Measurements from ENCODE around the gene KIF23. TPM values are rescaled to one million over a fixed set of nuclear protein-coding genes. Genes with fewer than 3 reads are reported as not detected.

The KIF23 gene
- total RNA-seq, 1 donor from 2014 or later, result 1.5 TPM

DNA sequence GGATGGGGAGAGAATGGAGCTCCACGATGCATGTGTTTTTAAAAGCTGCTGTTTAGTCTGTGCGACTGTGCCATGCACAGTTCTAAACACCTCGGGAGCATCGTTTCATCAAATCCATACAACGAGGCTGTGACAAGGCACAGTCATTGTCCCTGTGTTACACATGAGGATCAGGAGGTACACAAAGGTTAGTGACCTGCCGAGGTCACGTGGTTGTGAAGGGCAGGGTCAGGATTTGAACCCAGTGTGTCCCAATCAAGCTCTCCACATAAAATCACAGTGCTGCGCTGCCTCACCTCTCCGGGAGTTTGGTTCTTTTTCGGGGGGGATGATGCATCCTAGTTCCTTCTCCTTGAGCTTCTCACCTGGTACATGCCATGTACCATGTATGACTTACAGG, 18.7 kb upstream of the KIF23 start:
- TF ChIP-seq, protein P1, sequence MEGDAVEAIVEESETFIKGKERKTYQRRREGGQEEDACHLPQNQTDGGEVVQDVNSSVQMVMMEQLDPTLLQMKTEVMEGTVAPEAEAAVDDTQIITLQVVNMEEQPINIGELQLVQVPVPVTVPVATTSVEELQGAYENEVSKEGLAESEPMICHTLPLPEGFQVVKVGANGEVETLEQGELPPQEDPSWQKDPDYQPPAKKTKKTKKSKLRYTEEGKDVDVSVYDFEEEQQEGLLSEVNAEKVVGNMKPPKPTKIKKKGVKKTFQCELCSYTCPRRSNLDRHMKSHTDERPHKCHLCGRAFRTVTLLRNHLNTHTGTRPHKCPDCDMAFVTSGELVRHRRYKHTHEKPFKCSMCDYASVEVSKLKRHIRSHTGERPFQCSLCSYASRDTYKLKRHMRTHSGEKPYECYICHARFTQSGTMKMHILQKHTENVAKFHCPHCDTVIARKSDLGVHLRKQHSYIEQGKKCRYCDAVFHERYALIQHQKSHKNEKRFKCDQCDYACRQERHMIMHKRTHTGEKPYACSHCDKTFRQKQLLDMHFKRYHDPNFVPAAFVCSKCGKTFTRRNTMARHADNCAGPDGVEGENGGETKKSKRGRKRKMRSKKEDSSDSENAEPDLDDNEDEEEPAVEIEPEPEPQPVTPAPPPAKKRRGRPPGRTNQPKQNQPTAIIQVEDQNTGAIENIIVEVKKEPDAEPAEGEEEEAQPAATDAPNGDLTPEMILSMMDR (IDR thresholded peaks at IDR 0.05), result no peak
- CTCF ChIA-PET, result interaction anchor here (1.4 to 2.5 kb wide), 3 partner anchors 11 to 338 kb away, joined by 4 to 7 read pairs (median 7); no protein-coding TSS in a partner anchor
- H3K27ac Mint-ChIP-seq, result no peak overlapping the region

DNA sequence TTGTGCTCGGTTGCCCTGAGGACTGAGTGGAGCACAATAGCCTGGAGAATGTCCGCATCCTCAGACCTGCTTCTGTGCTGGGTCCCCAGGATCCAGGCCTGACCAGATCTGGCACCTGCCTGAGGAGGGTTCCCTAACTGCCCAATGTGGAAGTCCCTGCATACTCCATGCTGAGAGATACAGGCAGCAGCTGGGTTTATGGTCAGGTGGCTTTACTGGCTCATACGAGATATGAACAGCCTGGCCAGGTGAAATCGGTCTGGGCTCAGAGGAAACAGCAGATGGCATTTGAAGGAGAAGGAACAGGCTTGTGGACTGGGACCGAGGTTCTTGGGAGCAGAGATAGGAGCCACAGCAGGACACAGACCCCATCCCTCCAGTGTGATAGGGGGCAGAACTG, 18.2 kb upstream of the KIF23 start:
- ChIA-PET CTCF (interaction anchor here (1.4 kb wide), 1 partner anchor 11 kb away, joined by 4 read pairs; no protein-coding TSS in a partner anchor), POLR2A (no interaction called here)
- no peaks in the 10 kb centered on the region for H3K36me3 Mint-ChIP-seq (ENCODE audit: low read depth)
- TF ChIP-seq, protein P1 (IDR thresholded peaks at IDR 0.05), result no peak
- H3K4me1 Mint-ChIP-seq, result peaks cover 7% of the 10 kb centered on the region
- H3K9me3 Mint-ChIP-seq, result no peaks in the 10 kb centered on the region
- H3K27ac Mint-ChIP-seq, result no peak overlapping the region
- no peak overlapping the region for H3K4me3 Mint-ChIP-seq
- DNase-seq (no peak), ATAC-seq (ENCODE audit: low read depth) (no peak)
- intact Hi-C loops (cut with micrococcal nuclease), result loop anchor here (2.0 to 10.0 kb wide), 2 partner anchors 19 to 841 kb away; partner anchors contain the start of gene KIF23
- peaks cover 6% of the 10 kb centered on the region for H3K27me3 Mint-ChIP-seq

More for the DNA sequence above, 18.7 kb upstream of the KIF23 start:
- H3K4me1 Mint-ChIP-seq, result peaks cover 7% of the 10 kb centered on the region
- H3K36me3 Mint-ChIP-seq (ENCODE audit: low read depth), result no peaks in the 10 kb centered on the region
- DNase-seq (no peak), ATAC-seq (ENCODE audit: low read depth) (no peak)
- POLR2A ChIA-PET, result no interaction called here
- intact Hi-C loops (cut with micrococcal nuclease), result loop anchor here (2.0 to 10.0 kb wide), 2 partner anchors 19 to 841 kb away; partner anchors contain the start of gene KIF23
- H3K9me3 Mint-ChIP-seq, result no peaks in the 10 kb centered on the region
- H3K4me3 Mint-ChIP-seq, result no peak overlapping the region
- H3K27me3 Mint-ChIP-seq, result peaks cover 6% of the 10 kb centered on the region

- Mint-ChIP-seq H3K36me3 (ENCODE audit: low read depth) (no peaks in the 10 kb centered on the region), H3K27me3 (peaks cover 6% of the 10 kb centered on the region), H3K4me1 (peaks cover 7% of the 10 kb centered on the region), H3K4me3 (no peak overlapping the region), H3K27ac (no peak overlapping the region), H3K9me3 (no peaks in the 10 kb centered on the region)
- ATAC-seq (ENCODE audit: low read depth) (no peak), DNase-seq (no peak)
- POLR2A ChIA-PET, result no interaction called here
- TF ChIP-seq, protein P1 (IDR thresholded peaks at IDR 0.05), result no peak
- CTCF ChIA-PET, result no interaction called here
- intact Hi-C loops (cut with micrococcal nuclease), result loop anchor here (10.0 kb wide), 1 partner anchor 844 kb away; no protein-coding TSS in a partner anchor
Measured at GRCh38 chr15:69398491-69398891, 15.7 kb upstream of the KIF23 start.

DNA sequence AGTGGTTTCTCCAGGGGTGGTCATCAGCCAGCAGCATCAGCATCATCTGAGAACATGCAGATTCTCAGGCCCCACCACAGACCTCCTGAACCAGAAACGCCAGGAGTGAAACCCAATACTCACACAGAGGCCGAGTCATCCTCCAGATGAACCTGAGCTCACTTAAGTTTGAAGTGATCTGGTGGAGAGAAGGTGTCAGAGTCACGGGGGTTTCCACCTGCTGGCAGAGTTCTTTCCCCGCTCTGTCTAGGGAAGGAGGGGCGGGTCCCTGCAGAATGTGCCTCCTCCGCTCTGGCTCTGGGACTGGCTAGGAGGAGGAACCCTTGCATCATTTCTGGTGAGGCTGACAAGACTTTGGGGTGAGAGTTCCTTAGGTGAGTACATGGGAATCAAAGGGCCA, 13.3 kb upstream of the KIF23 start:
- Mint-ChIP-seq H3K9me3 (no peaks in the 10 kb centered on the region), H3K4me3 (no peak overlapping the region), H3K36me3 (ENCODE audit: low read depth) (no peaks in the 10 kb centered on the region), H3K4me1 (no peaks in the 10 kb centered on the region), H3K27me3 (no peaks in the 10 kb centered on the region), H3K27ac (no peak overlapping the region)
- ATAC-seq (ENCODE audit: low read depth) (no peak), DNase-seq (no peak)
- TF ChIP-seq, protein P1 (IDR thresholded peaks at IDR 0.05), result no peak
- CTCF ChIA-PET, result no interaction called here
- POLR2A ChIA-PET, result no interaction called here
- intact Hi-C loops (cut with micrococcal nuclease), result no loop called here

DNA sequence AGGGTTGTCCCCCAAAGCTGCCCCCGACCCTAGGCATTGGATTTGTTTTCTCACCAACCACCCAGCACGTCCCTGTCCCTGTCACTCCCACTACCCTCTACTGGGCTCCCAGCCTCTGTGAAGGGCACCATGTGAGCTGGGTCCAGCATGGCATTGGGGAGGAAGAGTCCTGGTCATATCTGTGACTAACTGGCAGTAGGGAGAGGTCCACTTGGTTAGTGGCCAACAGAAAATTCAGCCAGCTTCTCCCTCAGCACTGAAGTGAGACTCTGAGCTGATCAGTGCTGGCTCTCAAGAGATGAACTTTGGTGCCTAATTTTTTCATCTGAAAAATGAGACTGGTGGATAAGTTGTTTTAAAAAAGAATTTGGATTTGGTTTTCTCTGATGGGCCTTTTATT, 11.3 kb upstream of the KIF23 start:
- ATAC-seq (ENCODE audit: low read depth) (no peak), DNase-seq (no peak)
- Mint-ChIP-seq H3K4me3 (no peak overlapping the region), H3K27me3 (no peaks in the 10 kb centered on the region), H3K36me3 (ENCODE audit: low read depth) (no peaks in the 10 kb centered on the region), H3K9me3 (no peaks in the 10 kb centered on the region), H3K27ac (no peak overlapping the region), H3K4me1 (no peaks in the 10 kb centered on the region)
- intact Hi-C loops (cut with micrococcal nuclease), result no loop called here
- CTCF ChIA-PET, result no interaction called here
- TF ChIP-seq, protein P1 (IDR thresholded peaks at IDR 0.05), result no peak
- POLR2A ChIA-PET, result no interaction called here

All from activated B cell treated with CpG ODN at 0.5 μM for 24 hours (primary cell).